ENCODE data around the gene SELENOV. TPM values are rescaled to one million over a fixed set of nuclear protein-coding genes. Genes with fewer than 3 reads are reported as not detected.
A peak's percentile ranks its signal among the peaks of the same experiment; 100 is the strongest.

Gene SELENOV
- total and polyA plus RNA-seq, 9 of the 15 experiments (the other 6 are each of a cell fraction or from before 2014, with no cell fraction given) = 0.04 to 0.09 (median 0.06) TPM; not detected in 4

DNA sequence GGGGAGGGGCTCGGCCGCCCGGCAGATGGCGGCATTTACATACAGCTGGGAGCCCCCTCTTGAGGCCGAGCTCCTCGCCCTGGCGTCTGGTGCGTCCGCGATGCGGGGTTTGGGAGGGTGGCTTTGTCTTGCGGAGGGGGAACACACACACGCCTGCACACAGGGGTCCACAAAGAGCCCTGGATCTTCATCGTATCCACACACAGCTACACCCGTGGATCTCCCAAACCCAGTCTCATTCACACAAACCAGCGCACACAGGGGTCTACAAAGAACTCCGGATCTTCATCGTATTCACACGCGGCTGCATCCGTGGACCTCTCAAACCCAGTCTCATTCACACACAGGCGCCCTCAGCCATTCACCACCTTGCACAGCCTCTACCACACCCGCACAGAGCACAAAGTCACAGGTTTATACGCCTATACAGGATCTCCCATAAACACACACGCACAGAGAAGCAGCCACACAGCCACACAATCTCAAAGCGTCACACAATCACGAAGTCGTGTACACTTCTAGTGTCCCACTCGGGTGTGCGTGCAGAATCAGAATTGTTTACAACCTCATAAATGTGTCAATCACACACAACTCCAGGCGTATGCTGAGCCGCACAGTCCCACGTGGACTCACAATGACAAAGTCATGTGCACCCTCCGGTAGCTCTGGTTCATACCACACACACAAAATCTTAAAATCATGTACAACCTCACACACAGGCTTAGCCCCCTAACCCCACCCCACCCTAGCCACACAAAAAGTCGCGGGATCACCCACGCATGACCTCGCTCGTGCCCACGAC is 16.7 kb upstream of the SELENOV start (continued):
- TF ChIP-seq, protein P1, sequence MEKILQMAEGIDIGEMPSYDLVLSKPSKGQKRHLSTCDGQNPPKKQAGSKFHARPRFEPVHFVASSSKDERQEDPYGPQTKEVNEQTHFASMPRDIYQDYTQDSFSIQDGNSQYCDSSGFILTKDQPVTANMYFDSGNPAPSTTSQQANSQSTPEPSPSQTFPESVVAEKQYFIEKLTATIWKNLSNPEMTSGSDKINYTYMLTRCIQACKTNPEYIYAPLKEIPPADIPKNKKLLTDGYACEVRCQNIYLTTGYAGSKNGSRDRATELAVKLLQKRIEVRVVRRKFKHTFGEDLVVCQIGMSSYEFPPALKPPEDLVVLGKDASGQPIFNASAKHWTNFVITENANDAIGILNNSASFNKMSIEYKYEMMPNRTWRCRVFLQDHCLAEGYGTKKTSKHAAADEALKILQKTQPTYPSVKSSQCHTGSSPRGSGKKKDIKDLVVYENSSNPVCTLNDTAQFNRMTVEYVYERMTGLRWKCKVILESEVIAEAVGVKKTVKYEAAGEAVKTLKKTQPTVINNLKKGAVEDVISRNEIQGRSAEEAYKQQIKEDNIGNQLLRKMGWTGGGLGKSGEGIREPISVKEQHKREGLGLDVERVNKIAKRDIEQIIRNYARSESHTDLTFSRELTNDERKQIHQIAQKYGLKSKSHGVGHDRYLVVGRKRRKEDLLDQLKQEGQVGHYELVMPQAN (IDR thresholded peaks at IDR 0.05; ENCODE audit: borderline replicate concordance) = no peak
- TF ChIP-seq ZNF217 (CRISPR knock-in tag; IDR thresholded peaks at IDR 0.05) = no peak
- TF ChIP-seq ATF7 (IDR thresholded peaks at IDR 0.05) = no peak
- TF ChIP-seq ZNF717 (CRISPR knock-in tag; IDR thresholded peaks at IDR 0.05) = no peak
- TF ChIP-seq CBFA2T3 (IDR thresholded peaks at IDR 0.05) = peak; percentile 0; the same call in 1 of the 2 replicates
- no peak for TF ChIP-seq ZKSCAN3 (CRISPR knock-in tag; IDR thresholded peaks at IDR 0.05)
- no peak for TF ChIP-seq RBM15 (IDR thresholded peaks at IDR 0.05; ENCODE audit: insufficient read depth, low read length)
- TF ChIP-seq KAT8 (IDR thresholded peaks at IDR 0.05; ENCODE audit: low read depth) = no peak
- TF ChIP-seq, protein P2, sequence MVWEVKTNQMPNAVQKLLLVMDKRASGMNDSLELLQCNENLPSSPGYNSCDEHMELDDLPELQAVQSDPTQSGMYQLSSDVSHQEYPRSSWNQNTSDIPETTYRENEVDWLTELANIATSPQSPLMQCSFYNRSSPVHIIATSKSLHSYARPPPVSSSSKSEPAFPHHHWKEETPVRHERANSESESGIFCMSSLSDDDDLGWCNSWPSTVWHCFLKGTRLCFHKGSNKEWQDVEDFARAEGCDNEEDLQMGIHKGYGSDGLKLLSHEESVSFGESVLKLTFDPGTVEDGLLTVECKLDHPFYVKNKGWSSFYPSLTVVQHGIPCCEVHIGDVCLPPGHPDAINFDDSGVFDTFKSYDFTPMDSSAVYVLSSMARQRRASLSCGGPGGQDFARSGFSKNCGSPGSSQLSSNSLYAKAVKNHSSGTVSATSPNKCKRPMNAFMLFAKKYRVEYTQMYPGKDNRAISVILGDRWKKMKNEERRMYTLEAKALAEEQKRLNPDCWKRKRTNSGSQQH (CRISPR knock-in tag; IDR thresholded peaks at IDR 0.05) = no peak
- TF ChIP-seq, protein P3, sequence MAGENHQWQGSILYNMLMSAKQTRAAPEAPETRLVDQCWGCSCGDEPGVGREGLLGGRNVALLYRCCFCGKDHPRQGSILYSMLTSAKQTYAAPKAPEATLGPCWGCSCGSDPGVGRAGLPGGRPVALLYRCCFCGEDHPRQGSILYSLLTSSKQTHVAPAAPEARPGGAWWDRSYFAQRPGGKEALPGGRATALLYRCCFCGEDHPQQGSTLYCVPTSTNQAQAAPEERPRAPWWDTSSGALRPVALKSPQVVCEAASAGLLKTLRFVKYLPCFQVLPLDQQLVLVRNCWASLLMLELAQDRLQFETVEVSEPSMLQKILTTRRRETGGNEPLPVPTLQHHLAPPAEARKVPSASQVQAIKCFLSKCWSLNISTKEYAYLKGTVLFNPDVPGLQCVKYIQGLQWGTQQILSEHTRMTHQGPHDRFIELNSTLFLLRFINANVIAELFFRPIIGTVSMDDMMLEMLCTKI (IDR thresholded peaks at IDR 0.05; ENCODE audit: partially characterized antibody) = no peak
- TF ChIP-seq, protein P4, sequence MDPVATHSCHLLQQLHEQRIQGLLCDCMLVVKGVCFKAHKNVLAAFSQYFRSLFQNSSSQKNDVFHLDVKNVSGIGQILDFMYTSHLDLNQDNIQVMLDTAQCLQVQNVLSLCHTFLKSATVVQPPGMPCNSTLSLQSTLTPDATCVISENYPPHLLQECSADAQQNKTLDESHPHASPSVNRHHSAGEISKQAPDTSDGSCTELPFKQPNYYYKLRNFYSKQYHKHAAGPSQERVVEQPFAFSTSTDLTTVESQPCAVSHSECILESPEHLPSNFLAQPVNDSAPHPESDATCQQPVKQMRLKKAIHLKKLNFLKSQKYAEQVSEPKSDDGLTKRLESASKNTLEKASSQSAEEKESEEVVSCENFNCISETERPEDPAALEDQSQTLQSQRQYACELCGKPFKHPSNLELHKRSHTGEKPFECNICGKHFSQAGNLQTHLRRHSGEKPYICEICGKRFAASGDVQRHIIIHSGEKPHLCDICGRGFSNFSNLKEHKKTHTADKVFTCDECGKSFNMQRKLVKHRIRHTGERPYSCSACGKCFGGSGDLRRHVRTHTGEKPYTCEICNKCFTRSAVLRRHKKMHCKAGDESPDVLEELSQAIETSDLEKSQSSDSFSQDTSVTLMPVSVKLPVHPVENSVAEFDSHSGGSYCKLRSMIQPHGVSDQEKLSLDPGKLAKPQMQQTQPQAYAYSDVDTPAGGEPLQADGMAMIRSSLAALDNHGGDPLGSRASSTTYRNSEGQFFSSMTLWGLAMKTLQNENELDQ (CRISPR knock-in tag; IDR thresholded peaks at IDR 0.05; ENCODE audit: borderline replicate concordance) = no peak
- TF ChIP-seq ARHGAP35 (IDR thresholded peaks at IDR 0.05; ENCODE audit: partially characterized antibody) = no peak
- TF ChIP-seq PHF8 (IDR thresholded peaks at IDR 0.05; ENCODE audit: borderline replicate concordance, low read length) = no peak
- TF ChIP-seq PML (IDR thresholded peaks at IDR 0.05; ENCODE audit: low read length) = no peak
- TF ChIP-seq SOX6 (IDR thresholded peaks at IDR 0.05) = no peak
- TF ChIP-seq SMAD3 (CRISPR knock-in tag; conservative IDR thresholded peaks at IDR 0.05) = no peak
- no peak for TF ChIP-seq DIDO1 (tag; IDR thresholded peaks at IDR 0.05; ENCODE audit: low read depth)
- TF ChIP-seq, protein P5, sequence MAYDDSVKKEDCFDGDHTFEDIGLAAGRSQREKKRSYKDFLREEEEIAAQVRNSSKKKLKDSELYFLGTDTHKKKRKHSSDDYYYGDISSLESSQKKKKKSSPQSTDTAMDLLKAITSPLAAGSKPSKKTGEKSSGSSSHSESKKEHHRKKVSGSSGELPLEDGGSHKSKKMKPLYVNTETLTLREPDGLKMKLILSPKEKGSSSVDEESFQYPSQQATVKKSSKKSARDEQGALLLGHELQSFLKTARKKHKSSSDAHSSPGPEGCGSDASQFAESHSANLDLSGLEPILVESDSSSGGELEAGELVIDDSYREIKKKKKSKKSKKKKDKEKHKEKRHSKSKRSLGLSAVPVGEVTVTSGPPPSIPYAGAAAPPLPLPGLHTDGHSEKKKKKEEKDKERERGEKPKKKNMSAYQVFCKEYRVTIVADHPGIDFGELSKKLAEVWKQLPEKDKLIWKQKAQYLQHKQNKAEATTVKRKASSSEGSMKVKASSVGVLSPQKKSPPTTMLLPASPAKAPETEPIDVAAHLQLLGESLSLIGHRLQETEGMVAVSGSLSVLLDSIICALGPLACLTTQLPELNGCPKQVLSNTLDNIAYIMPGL (CRISPR knock-in tag; IDR thresholded peaks at IDR 0.05) = no peak
- no peak for TF ChIP-seq SNIP1 (IDR thresholded peaks at IDR 0.05; ENCODE audit: low read depth)
- TF ChIP-seq IRF2 (CRISPR knock-in tag; IDR thresholded peaks at IDR 0.05) = no peak
- TF ChIP-seq SMARCB1 (IDR thresholded peaks at IDR 0.05; ENCODE audit: insufficient read length, low read depth) = no peak

Measured in K562 (cell line).